ENCODE measurements around the gene KLHL2.
"Not testable (repeated sequence)": the region's sequence is repeated elsewhere in the genome, so short reads cannot be mapped to it uniquely, and the experiment has no call there.

The KLHL2 gene

GRCh38 chr4:165207431-165208220 lies at the start of gene KLHL2:
Gene KLHL2 (plus strand): TSS chr4:165207561. CDS start chr4:165207877, 316 bp downstream.
- peak; percentile 43 to 48 for DNase-seq (ENCODE audit: low read depth in 2 of 2)

- no peak for DNase-seq (ENCODE audit: low read depth in 2 of 2)
These were observed 48.6 kb upstream of the KLHL2 start for GRCh38 chr4:165158762-165159161.

GRCh38 chr4:165164257-165164656 lies 43.1 kb upstream of the KLHL2 start:
- no peak for DNase-seq (ENCODE audit: low read depth in 2 of 2)

GRCh38 chr4:165166872-165167271 lies 40.5 kb upstream of the KLHL2 start:
- not testable (repeated sequence) for DNase-seq (ENCODE audit: low read depth in 2 of 2)

GRCh38 chr4:165167650-165168049 lies 39.7 kb upstream of the KLHL2 start:
- no peak for DNase-seq (ENCODE audit: low read depth in 2 of 2)

- no peak for DNase-seq (ENCODE audit: low read depth in 2 of 2)
These were observed 36.5 kb upstream of the KLHL2 start for GRCh38 chr4:165170819-165171218.

- not testable (repeated sequence) for DNase-seq (ENCODE audit: low read depth in 2 of 2)
These were observed 31.9 kb upstream of the KLHL2 start for GRCh38 chr4:165175470-165175869.

GRCh38 chr4:165175879-165176278 lies 31.5 kb upstream of the KLHL2 start:
- no peak for DNase-seq (ENCODE audit: low read depth in 2 of 2)

- DNase-seq (ENCODE audit: low read depth in 2 of 2): no peak
These were observed 29.4 kb upstream of the KLHL2 start for GRCh38 chr4:165177725-165178666.

GRCh38 chr4:165184220-165184619 lies 23.1 kb upstream of the KLHL2 start:
- DNase-seq (ENCODE audit: low read depth in 2 of 2): no peak

GRCh38 chr4:165184998-165185397 lies 22.4 kb upstream of the KLHL2 start:
- DNase-seq (ENCODE audit: low read depth in 2 of 2): not testable (repeated sequence)

- DNase-seq (ENCODE audit: low read depth in 2 of 2): no peak
These were observed 21.9 kb upstream of the KLHL2 start for GRCh38 chr4:165185448-165185847.

GRCh38 chr4:165190591-165191347 lies 16.6 kb upstream of the KLHL2 start:
- DNase-seq (ENCODE audit: low read depth in 2 of 2): no peak

GRCh38 chr4:165191348-165191656 lies 16.1 kb upstream of the KLHL2 start:
- DNase-seq (ENCODE audit: low read depth in 2 of 2): no peak

- DNase-seq (ENCODE audit: low read depth in 2 of 2): no peak
These were observed 15.4 kb upstream of the KLHL2 start for GRCh38 chr4:165191814-165192499.

GRCh38 chr4:165192500-165192898 lies 14.9 kb upstream of the KLHL2 start:
- no peak for DNase-seq (ENCODE audit: low read depth in 2 of 2)

- DNase-seq (ENCODE audit: low read depth in 2 of 2): no peak
These were observed 14.4 kb upstream of the KLHL2 start for GRCh38 chr4:165192956-165193355.

GRCh38 chr4:165194368-165194767 lies 13.0 kb upstream of the KLHL2 start:
- no peak for DNase-seq (ENCODE audit: low read depth in 2 of 2)

- no peak for DNase-seq (ENCODE audit: low read depth in 2 of 2)
These were observed 9.0 kb upstream of the KLHL2 start for GRCh38 chr4:165198329-165198728.

- no peak for DNase-seq (ENCODE audit: low read depth in 2 of 2)
These were observed 8.1 kb upstream of the KLHL2 start for GRCh38 chr4:165199286-165199685.

- DNase-seq (ENCODE audit: low read depth in 2 of 2): no peak
These were observed 7.6 kb upstream of the KLHL2 start for GRCh38 chr4:165199722-165200121.

- no peak for DNase-seq (ENCODE audit: low read depth in 2 of 2)
These were observed 5.6 kb upstream of the KLHL2 start for GRCh38 chr4:165201806-165202205.
